SKM-1 treated with dmso at 0.1 percent for 144 hours (cell line): ENCODE measurements around the gene UBE2U.
"Not testable (repeated sequence)": the region's sequence is repeated elsewhere in the genome, so short reads cannot be mapped to it uniquely, and the experiment has no call there.

ENCODE experiments used
- DNase-seq: peaks from one replicate; lab custom pipeline; 2025; ENCODE audit not compliant: unreplicated experiment; lab: John Stamatoyannopoulos, UW

The UBE2U gene

GRCh38 chr1:64187646-64188045, 15.8 kb upstream of the UBE2U start:
- DNase-seq: no peak

- no peak for DNase-seq
Measured at GRCh38 chr1:64192290-64192689, 11.1 kb upstream of the UBE2U start.

DNA sequence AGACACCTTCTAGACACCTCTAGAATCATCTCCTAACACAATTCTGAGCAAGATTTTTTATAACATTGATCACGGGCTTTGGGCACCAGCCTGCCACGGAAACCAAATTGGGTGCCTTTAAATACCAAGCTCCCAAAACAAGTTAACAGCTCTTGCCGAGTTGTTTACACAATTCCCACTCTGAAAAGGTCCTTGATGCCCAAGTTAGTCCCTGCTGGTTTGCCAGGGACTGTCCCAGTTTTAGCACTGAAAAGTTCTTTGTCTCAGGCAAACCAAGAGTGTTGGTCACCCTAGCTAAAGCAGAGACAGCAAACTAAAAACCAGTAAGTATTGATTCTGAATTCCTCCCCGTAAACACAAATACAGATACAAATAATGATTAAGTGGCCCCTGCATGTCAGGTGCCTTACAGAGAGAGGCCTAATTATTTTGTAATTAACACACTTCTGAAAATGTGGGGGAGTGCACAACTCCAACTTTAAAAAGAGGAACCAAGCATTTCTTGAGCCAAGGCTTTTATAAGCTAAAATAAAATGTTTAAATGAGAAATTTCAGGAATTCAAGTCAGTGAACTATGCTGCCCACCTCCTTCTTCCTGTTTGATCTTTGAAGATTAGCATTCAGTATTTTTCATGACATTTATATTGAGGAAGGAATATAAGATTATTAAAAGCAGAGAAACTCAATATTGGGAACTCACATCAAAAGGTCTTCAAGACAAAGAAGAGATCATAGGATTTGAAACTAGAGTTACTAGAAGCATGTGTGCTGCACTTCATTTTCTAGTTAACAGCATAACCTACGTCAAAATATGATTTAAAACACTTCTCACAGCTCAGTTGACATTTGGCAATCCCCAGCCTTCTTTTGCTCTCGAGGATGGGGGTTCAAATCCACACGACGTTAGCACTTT, 9.0 kb upstream of the UBE2U start:
- DNase-seq: peak; percentile 47

DNA sequence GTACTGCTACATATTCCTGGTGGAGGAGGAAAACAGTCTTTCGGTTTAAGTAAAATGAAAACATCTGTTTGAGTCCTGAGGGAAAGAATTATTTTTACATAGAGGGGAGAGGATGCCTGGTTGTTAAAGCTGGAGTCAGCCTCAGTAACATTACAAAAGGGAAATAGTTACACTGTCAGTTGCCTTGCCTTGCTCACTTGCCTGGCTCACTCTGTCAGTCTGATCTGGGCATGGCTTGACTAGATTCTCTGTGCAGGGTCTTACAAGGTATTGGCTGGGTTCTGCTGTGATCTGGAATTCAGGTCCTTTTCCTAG, 8.4 kb upstream of the UBE2U start:
- DNase-seq: no peak

- no peak for DNase-seq
Measured at GRCh38 chr1:64196074-64196870, 7.2 kb upstream of the UBE2U start.

GRCh38 chr1:64197076-64197475, 6.3 kb upstream of the UBE2U start:
- no peak for DNase-seq

DNA sequence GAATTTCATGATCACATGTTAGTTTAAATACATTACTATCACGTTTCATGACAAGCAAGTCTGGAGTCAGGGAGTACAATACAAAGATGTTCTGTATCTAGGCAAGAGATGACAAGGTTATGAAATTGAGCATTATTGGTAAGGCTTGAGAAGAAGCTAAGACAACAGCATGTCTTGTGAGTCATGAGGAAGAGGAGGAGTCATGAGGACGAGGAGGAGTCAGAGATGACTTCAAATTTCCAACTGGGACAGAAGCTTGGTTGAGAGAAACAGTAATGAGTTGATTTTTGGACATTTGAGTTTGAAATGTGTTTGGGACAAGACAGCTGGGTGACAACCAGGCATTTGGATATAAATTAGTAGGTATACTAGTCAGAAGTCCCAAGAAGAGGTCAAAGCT, 4.3 kb upstream of the UBE2U start:
- no peak for DNase-seq

DNA sequence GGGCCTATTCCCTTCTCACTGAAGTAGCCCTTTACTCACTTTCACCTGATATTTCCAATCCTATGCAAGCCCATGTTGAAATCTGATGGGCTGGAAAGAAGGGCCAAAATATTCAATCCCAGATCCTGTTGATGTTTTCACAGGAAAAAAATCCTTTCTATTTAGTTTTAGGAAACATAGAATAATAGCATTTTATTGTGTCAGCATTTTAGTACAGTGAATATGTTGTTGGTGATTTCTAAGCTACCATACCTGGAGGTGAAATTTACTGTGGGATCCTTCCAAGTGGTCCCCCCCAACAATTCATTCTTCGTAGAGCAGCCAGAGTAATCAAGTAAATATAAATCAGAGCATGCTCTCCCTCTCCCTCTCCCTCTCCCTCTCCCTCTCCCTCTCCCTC, 3.4 kb upstream of the UBE2U start:
- no peak for DNase-seq

GRCh38 chr1:64209221-64209620, 5.8 kb downstream of the UBE2U start:
- DNase-seq: no peak

GRCh38 chr1:64212031-64212430, 8.6 kb downstream of the UBE2U start:
- no peak for DNase-seq

GRCh38 chr1:64215576-64215975, 12.2 kb downstream of the UBE2U start:
- DNase-seq: no peak

GRCh38 chr1:64220241-64220640, 16.8 kb downstream of the UBE2U start:
- no peak for DNase-seq

DNA sequence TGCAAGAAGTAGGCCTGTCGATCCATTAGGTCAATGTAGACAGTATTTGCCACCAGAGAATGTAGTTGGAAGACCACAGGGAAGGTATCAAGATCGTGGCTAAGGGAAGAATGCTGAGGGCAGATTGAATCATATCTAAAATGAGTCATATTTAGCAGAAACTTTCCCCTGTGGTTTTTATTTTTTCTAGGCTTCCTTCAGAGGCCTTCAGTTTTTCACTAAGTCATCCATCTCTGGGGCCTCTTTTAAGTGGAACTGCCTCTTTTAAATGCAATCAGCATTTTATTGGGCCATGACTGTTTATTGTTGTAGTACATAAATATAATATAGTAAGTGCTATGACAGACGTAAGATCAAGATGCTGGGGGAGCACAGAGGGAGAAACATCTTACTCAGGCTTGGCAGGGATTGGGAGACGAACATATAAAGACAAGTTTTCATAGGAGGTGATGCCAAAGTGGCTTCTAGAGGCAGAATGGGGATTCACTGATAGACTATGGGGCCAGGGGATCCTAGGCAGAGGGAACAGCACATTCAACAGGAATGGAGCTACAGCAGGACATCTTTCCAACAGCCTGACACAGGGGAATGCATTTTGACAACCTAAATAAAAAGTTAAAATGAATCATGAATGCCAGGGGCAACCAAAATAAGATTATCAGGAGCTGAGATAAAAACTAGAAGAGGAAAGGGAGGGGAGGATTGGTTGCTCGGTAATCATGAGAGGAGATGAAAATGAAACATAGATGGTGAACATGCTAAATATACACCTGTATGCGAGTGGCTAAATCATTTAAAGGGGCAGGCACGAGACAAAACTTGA, 20.1 kb downstream of the UBE2U start:
- no peak for DNase-seq

DNA sequence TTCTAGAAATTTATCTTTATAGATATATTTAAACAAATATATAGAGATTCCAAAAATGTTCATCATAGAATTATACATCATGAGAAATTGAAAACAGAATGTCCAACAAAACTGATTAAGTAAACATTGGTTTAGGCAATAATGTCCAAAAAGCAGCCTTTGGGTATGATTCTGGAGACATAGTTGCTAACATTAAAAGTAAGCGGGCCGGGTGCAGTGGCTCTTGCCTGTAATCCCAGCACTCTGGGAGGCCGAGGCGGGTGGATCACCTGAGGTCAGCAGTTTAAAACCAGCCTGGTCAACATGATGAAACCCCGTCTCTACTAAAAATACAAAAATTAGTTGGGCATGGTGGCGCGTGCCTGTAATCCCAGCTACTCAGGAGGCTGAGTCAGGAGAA, 20.8 kb downstream of the UBE2U start:
- not testable (repeated sequence) for DNase-seq

- DNase-seq: no peak
Measured at GRCh38 chr1:64228167-64228957, 24.9 kb downstream of the UBE2U start.

DNA sequence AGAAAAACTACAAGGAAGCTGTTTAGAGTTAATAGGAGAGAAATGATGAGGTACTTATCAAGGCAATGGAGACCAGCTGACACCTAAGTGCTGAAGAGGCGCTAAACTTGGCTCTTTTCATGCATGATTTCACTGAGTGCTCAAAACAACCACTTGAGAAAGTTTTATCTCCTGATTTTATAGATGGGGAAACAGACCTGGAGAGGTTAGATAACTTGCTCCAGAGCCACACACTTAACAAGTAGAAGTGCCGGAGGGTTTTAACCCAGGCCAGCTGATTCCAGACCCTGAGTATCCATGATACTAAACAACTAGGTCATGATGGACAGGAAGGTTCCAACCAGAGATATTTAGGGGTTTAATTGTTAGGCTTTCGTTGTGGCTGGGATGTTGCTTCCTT, 25.9 kb downstream of the UBE2U start:
- no peak for DNase-seq

- DNase-seq: no peak
Measured at GRCh38 chr1:64231153-64231552, 27.7 kb downstream of the UBE2U start.

DNA sequence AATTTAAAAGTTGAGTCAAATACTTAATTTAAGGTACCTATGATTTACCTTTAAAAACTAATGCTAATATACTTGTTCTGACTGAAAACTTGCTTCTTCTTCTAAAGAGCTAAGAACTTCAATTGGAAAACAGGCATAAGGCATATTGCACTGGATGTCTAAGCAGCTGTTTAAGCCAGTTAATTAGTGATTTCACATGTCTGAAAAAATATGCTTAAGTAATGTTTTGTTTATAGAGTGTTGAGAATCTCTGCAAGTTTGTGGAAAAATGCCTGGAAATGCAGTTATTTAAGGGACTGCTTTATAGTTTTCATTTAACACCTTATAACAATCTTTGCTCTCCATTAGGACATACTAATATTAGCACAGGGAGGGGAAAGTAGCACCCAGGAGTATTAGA, 28.2 kb downstream of the UBE2U start:
- DNase-seq: no peak

- no peak for DNase-seq
Measured at GRCh38 chr1:64234714-64235113, 31.3 kb downstream of the UBE2U start.

GRCh38 chr1:64235181-64235580, 31.8 kb downstream of the UBE2U start:
- no peak for DNase-seq

- DNase-seq: no peak
Measured at GRCh38 chr1:64235910-64236309, 32.5 kb downstream of the UBE2U start.
